ENCODE measurements around the gene ZNF264. TPM values are rescaled to one million over a fixed set of nuclear protein-coding genes. Genes with fewer than 3 reads are reported as not detected.
A peak's percentile ranks its signal among the peaks of the same experiment; 100 is the strongest.

Gene ZNF264
- total RNA-seq, 2 experiments from 2014 or later: 34.1 to 35.1 TPM

- POLR2A ChIA-PET: no interaction called here
- no peak for ATAC-seq
- no peak for DNase-seq
- no peak overlapping the region for H3K4me3 Mint-ChIP-seq
- H3K27ac Mint-ChIP-seq: no peak overlapping the region
- H3K9me3 Mint-ChIP-seq (ENCODE audit: insufficient read depth): peaks cover 21% of the 10 kb centered on the region
- no peaks in the 10 kb centered on the region for H3K4me1 Mint-ChIP-seq (ENCODE audit: low read depth)
- CTCF ChIA-PET: no interaction called here
- peaks cover 78% of the 10 kb centered on the region for H3K36me3 Mint-ChIP-seq (ENCODE audit: low read depth)
- no peaks in the 10 kb centered on the region for H3K27me3 Mint-ChIP-seq (ENCODE audit: low read depth)
These were observed 19.1 kb downstream of the ZNF264 start for GRCh38 chr19:57210381-57210780.

GRCh38 chr19:57212109-57212508 is 20.8 kb downstream of the ZNF264 start:
- H3K4me3 Mint-ChIP-seq: no peak overlapping the region
- H3K36me3 Mint-ChIP-seq (ENCODE audit: low read depth): peaks cover 77% of the 10 kb centered on the region
- peaks cover 24% of the 10 kb centered on the region for H3K9me3 Mint-ChIP-seq (ENCODE audit: insufficient read depth)

GRCh38 chr19:57227502-57227901 is 36.2 kb downstream of the ZNF264 start:
- Mint-ChIP-seq H3K4me1 (ENCODE audit: low read depth) (no peaks in the 10 kb centered on the region), H3K27me3 (ENCODE audit: low read depth) (no peaks in the 10 kb centered on the region)
- no peak for ATAC-seq

More at GRCh38 chr19:57212109-57212508, 20.8 kb downstream of the ZNF264 start:
- Mint-ChIP-seq H3K27ac (no peak overlapping the region), H3K27me3 (ENCODE audit: low read depth) (no peaks in the 10 kb centered on the region), H3K4me1 (ENCODE audit: low read depth) (no peaks in the 10 kb centered on the region)
- no peak for ATAC-seq
- ChIA-PET CTCF (no interaction called here), POLR2A (no interaction called here)
- DNase-seq: no peak

GRCh38 chr19:57231686-57232085 is 40.4 kb downstream of the ZNF264 start:
- Mint-ChIP-seq H3K9me3 (ENCODE audit: insufficient read depth) (peaks cover 4% of the 10 kb centered on the region), H3K4me3 (no peak overlapping the region), H3K27me3 (ENCODE audit: low read depth) (no peaks in the 10 kb centered on the region), H3K27ac (no peak overlapping the region), H3K4me1 (ENCODE audit: low read depth) (peaks cover 6% of the 10 kb centered on the region), H3K36me3 (ENCODE audit: low read depth) (no peaks in the 10 kb centered on the region)
- ChIA-PET CTCF (no interaction called here), POLR2A (no interaction called here)
- DNase-seq (no peak), ATAC-seq (no peak)

More at GRCh38 chr19:57227502-57227901, 36.2 kb downstream of the ZNF264 start:
- Mint-ChIP-seq H3K36me3 (ENCODE audit: low read depth) (no peaks in the 10 kb centered on the region), H3K27ac (no peak overlapping the region), H3K9me3 (ENCODE audit: insufficient read depth) (peaks cover 4% of the 10 kb centered on the region), H3K4me3 (no peak overlapping the region)
- DNase-seq: no peak
- ChIA-PET CTCF (no interaction called here), POLR2A (no interaction called here)

- H3K27me3 Mint-ChIP-seq (ENCODE audit: low read depth): no peaks in the 10 kb centered on the region
- DNase-seq (no peak), ATAC-seq (no peak)
- ChIA-PET CTCF (no interaction called here), POLR2A (no interaction called here)
- H3K9me3 Mint-ChIP-seq (ENCODE audit: insufficient read depth): peaks cover 4% of the 10 kb centered on the region
- no peak overlapping the region for H3K4me3 Mint-ChIP-seq
- no peak overlapping the region for H3K27ac Mint-ChIP-seq
- H3K36me3 Mint-ChIP-seq (ENCODE audit: low read depth): no peaks in the 10 kb centered on the region
- H3K4me1 Mint-ChIP-seq (ENCODE audit: low read depth): peaks cover 6% of the 10 kb centered on the region
These were observed 41.9 kb downstream of the ZNF264 start for GRCh38 chr19:57233207-57233606.

- H3K4me1 Mint-ChIP-seq (ENCODE audit: low read depth): peaks cover 24% of the 10 kb centered on the region
- no peaks in the 10 kb centered on the region for H3K27me3 Mint-ChIP-seq (ENCODE audit: low read depth)
- peaks cover 5% of the 10 kb centered on the region for H3K9me3 Mint-ChIP-seq (ENCODE audit: insufficient read depth)
- DNase-seq (no peak), ATAC-seq (no peak)
- peak overlapping the region; percentile 89 for H3K4me3 Mint-ChIP-seq
- H3K36me3 Mint-ChIP-seq (ENCODE audit: low read depth): peaks cover 21% of the 10 kb centered on the region
- POLR2A ChIA-PET: interaction anchor here (1.0 to 1.5 kb wide), 3 partner anchors 19 to 48 kb away, joined by 3 to 5 read pairs (median 4); partner anchors contain the start of gene ZNF264
- CTCF ChIA-PET: no interaction called here
- peak overlapping the region; percentile 90 for H3K27ac Mint-ChIP-seq
These were observed 48.6 kb downstream of the ZNF264 start for GRCh38 chr19:57239982-57240310.

GRCh38 chr19:57240311-57241090 is 49.2 kb downstream of the ZNF264 start, which contains the start of gene ZNF805:
ZNF805 (plus strand) TSS chr19:57240632; CDS start chr19:57240892, 260 bp downstream.
- ChIA-PET POLR2A (interaction anchor here (0.7 to 1.5 kb wide), 5 partner anchors 19 to 149 kb away, joined by 3 to 5 read pairs (median 4); partner anchors contain the start of genes ZNF264 and ZNF548), CTCF (interaction anchor here (0.7 kb wide), 1 partner anchor 65 kb away, joined by 3 read pairs; no protein-coding TSS in a partner anchor)
- Mint-ChIP-seq H3K36me3 (ENCODE audit: low read depth) (peaks cover 25% of the 10 kb centered on the region), H3K27ac (peak within 1 kb of the TSS; percentile 90), H3K27me3 (ENCODE audit: low read depth) (no peaks in the 10 kb centered on the region), H3K9me3 (ENCODE audit: insufficient read depth) (peaks cover 5% of the 10 kb centered on the region), H3K4me3 (peak within 1 kb of the TSS; percentile 89), H3K4me1 (ENCODE audit: low read depth) (peaks cover 24% of the 10 kb centered on the region)
- DNase-seq (peak; percentile 97), ATAC-seq (peak; percentile 96)

GRCh38 chr19:57241176-57241575 is 49.9 kb downstream of the ZNF264 start:
- ATAC-seq: no peak
- peaks cover 30% of the 10 kb centered on the region for H3K36me3 Mint-ChIP-seq (ENCODE audit: low read depth)
- ChIA-PET CTCF (interaction anchor here (0.7 kb wide), 1 partner anchor 64 kb away, joined by 3 read pairs; no protein-coding TSS in a partner anchor), POLR2A (interaction anchor here (0.7 to 1.0 kb wide), 4 partner anchors 35 to 148 kb away, joined by 3 to 4 read pairs (median 4); partner anchors contain the start of gene ZNF548)
- H3K9me3 Mint-ChIP-seq (ENCODE audit: insufficient read depth): peaks cover 5% of the 10 kb centered on the region
- H3K4me1 Mint-ChIP-seq (ENCODE audit: low read depth): peaks cover 24% of the 10 kb centered on the region
- H3K4me3 Mint-ChIP-seq: peak overlapping the region; percentile 89
- DNase-seq: no peak
- peak overlapping the region; percentile 90 for H3K27ac Mint-ChIP-seq
- H3K27me3 Mint-ChIP-seq (ENCODE audit: low read depth): no peaks in the 10 kb centered on the region

- H3K4me1 Mint-ChIP-seq (ENCODE audit: low read depth): peaks cover 24% of the 10 kb centered on the region
- ChIA-PET POLR2A (no interaction called here), CTCF (no interaction called here)
- H3K27me3 Mint-ChIP-seq (ENCODE audit: low read depth): no peaks in the 10 kb centered on the region
- peaks cover 5% of the 10 kb centered on the region for H3K9me3 Mint-ChIP-seq (ENCODE audit: insufficient read depth)
- DNase-seq (no peak), ATAC-seq (no peak)
- H3K27ac Mint-ChIP-seq: no peak overlapping the region
- peaks cover 42% of the 10 kb centered on the region for H3K36me3 Mint-ChIP-seq (ENCODE audit: low read depth)
- H3K4me3 Mint-ChIP-seq: no peak overlapping the region
These were observed 51.5 kb downstream of the ZNF264 start for GRCh38 chr19:57242821-57243220.

GRCh38 chr19:57244513-57244912 is 53.2 kb downstream of the ZNF264 start:
- no peak for ATAC-seq
- Mint-ChIP-seq H3K4me1 (ENCODE audit: low read depth) (peaks cover 24% of the 10 kb centered on the region), H3K27me3 (ENCODE audit: low read depth) (no peaks in the 10 kb centered on the region), H3K9me3 (ENCODE audit: insufficient read depth) (peaks cover 5% of the 10 kb centered on the region), H3K4me3 (no peak overlapping the region), H3K36me3 (ENCODE audit: low read depth) (peaks cover 57% of the 10 kb centered on the region), H3K27ac (no peak overlapping the region)
- DNase-seq: no peak
- ChIA-PET POLR2A (no interaction called here), CTCF (no interaction called here)

- ChIA-PET POLR2A (no interaction called here), CTCF (no interaction called here)
- no peak for DNase-seq
- no peak for ATAC-seq
- Mint-ChIP-seq H3K36me3 (ENCODE audit: low read depth) (peaks cover 59% of the 10 kb centered on the region), H3K27me3 (ENCODE audit: low read depth) (no peaks in the 10 kb centered on the region), H3K27ac (no peak overlapping the region), H3K4me3 (no peak overlapping the region), H3K9me3 (ENCODE audit: insufficient read depth) (peaks cover 2% of the 10 kb centered on the region), H3K4me1 (ENCODE audit: low read depth) (peaks cover 22% of the 10 kb centered on the region)
These were observed 53.8 kb downstream of the ZNF264 start for GRCh38 chr19:57245066-57245465.

GRCh38 chr19:57245959-57246358 is 54.7 kb downstream of the ZNF264 start:
- CTCF ChIA-PET: no interaction called here
- Mint-ChIP-seq H3K27ac (no peak overlapping the region), H3K9me3 (ENCODE audit: insufficient read depth) (peaks cover 6% of the 10 kb centered on the region), H3K27me3 (ENCODE audit: low read depth) (no peaks in the 10 kb centered on the region), H3K36me3 (ENCODE audit: low read depth) (peaks cover 65% of the 10 kb centered on the region), H3K4me3 (no peak overlapping the region), H3K4me1 (ENCODE audit: low read depth) (peaks cover 19% of the 10 kb centered on the region)
- POLR2A ChIA-PET: no interaction called here
- DNase-seq: no peak
- ATAC-seq: no peak

Measured in activated CD8-positive, alpha-beta T cell treated with anti-CD3 and anti-CD28 coated beads, Interleukin-2, amount 10 ng/mL, durations not matched to agents 7 days and 5 days (primary cell).